Measurements from ENCODE around the gene UST.
"Not testable (repeated sequence)": the region's sequence is repeated elsewhere in the genome, so short reads cannot be mapped to it uniquely, and the experiment has no call there.

The UST gene

GRCh38 chr6:148765898-148766808 lies 19.3 kb downstream of the UST start:
- no peak for DNase-seq

GRCh38 chr6:148768646-148769270 lies 21.9 kb downstream of the UST start:
- no peak for DNase-seq

GRCh38 chr6:148769304-148769968 lies 22.6 kb downstream of the UST start:
- no peak for DNase-seq

GRCh38 chr6:148770408-148771211 lies 23.8 kb downstream of the UST start:
- DNase-seq, result no peak

GRCh38 chr6:148771212-148771601 lies 24.4 kb downstream of the UST start:
- no peak for DNase-seq

GRCh38 chr6:148771896-148772554 lies 25.2 kb downstream of the UST start:
- no peak for DNase-seq

GRCh38 chr6:148775161-148775560 lies 28.3 kb downstream of the UST start:
- DNase-seq, result no peak

- no peak for DNase-seq
Measured at GRCh38 chr6:148776321-148777308, 29.8 kb downstream of the UST start.

- no peak for DNase-seq
Measured at GRCh38 chr6:148779142-148779562, 32.3 kb downstream of the UST start.

- not testable (repeated sequence) for DNase-seq
Measured at GRCh38 chr6:148780423-148780822, 33.6 kb downstream of the UST start.

GRCh38 chr6:148780918-148781436 lies 34.1 kb downstream of the UST start:
- DNase-seq, result no peak

- DNase-seq, result peak; percentile 34
Measured at GRCh38 chr6:148789948-148790347, 43.1 kb downstream of the UST start.

GRCh38 chr6:148790404-148790803 lies 43.6 kb downstream of the UST start:
- no peak for DNase-seq

- DNase-seq, result no peak
Measured at GRCh38 chr6:148790817-148791216, 44.0 kb downstream of the UST start.

- no peak for DNase-seq
Measured at GRCh38 chr6:148791372-148791771, 44.5 kb downstream of the UST start.

GRCh38 chr6:148793721-148794120 lies 46.9 kb downstream of the UST start:
- no peak for DNase-seq

- no peak for DNase-seq
Measured at GRCh38 chr6:148794797-148795196, 48.0 kb downstream of the UST start.

- no peak for DNase-seq
Measured at GRCh38 chr6:148795563-148795962, 48.7 kb downstream of the UST start.

- no peak for DNase-seq
Measured at GRCh38 chr6:148799647-148800046, 52.8 kb downstream of the UST start.

- no peak for DNase-seq
Measured at GRCh38 chr6:148800536-148800935, 53.7 kb downstream of the UST start.

GRCh38 chr6:148803979-148804378 lies 57.1 kb downstream of the UST start:
- DNase-seq, result no peak

Measured in eye (tissue), 1 donor.